ENCODE results near the gene TMEM117.
A peak's percentile ranks its signal among the peaks of the same experiment; 100 is the strongest.
"Not testable (repeated sequence)": the region's sequence is repeated elsewhere in the genome, so short reads cannot be mapped to it uniquely, and the experiment has no call there.

The TMEM117 gene

DNA sequence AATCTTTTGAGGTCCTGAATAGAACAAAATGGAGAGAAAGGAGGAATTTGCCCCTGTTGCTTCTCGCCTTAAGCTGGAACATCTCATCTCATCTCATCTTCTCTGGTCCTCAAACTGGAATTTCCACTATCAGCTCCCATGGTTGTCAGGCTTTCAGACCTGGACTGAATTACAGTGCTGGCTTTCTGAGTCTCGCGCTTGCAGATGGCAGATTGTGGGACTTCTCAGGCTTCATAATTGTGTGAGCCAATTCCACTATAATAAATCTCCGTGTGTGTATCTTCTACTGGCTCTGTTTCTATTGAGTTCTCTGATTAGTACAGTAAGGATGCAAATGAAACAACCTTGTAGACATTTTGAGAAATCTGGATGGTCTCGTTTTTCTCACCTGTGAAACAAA lies 199.0 kb downstream of the TMEM117 start:
- no peak overlapping the region for H3K4me3 ChIP-seq (replicated peaks in 1 of 2; ENCODE audit: low read depth in 2 of 2, low read length in 2 of 2)
- TF ChIP-seq, protein P1, sequence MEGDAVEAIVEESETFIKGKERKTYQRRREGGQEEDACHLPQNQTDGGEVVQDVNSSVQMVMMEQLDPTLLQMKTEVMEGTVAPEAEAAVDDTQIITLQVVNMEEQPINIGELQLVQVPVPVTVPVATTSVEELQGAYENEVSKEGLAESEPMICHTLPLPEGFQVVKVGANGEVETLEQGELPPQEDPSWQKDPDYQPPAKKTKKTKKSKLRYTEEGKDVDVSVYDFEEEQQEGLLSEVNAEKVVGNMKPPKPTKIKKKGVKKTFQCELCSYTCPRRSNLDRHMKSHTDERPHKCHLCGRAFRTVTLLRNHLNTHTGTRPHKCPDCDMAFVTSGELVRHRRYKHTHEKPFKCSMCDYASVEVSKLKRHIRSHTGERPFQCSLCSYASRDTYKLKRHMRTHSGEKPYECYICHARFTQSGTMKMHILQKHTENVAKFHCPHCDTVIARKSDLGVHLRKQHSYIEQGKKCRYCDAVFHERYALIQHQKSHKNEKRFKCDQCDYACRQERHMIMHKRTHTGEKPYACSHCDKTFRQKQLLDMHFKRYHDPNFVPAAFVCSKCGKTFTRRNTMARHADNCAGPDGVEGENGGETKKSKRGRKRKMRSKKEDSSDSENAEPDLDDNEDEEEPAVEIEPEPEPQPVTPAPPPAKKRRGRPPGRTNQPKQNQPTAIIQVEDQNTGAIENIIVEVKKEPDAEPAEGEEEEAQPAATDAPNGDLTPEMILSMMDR (IDR thresholded peaks at IDR 0.05; ENCODE audit: low read depth, low read length): no peak

DNA sequence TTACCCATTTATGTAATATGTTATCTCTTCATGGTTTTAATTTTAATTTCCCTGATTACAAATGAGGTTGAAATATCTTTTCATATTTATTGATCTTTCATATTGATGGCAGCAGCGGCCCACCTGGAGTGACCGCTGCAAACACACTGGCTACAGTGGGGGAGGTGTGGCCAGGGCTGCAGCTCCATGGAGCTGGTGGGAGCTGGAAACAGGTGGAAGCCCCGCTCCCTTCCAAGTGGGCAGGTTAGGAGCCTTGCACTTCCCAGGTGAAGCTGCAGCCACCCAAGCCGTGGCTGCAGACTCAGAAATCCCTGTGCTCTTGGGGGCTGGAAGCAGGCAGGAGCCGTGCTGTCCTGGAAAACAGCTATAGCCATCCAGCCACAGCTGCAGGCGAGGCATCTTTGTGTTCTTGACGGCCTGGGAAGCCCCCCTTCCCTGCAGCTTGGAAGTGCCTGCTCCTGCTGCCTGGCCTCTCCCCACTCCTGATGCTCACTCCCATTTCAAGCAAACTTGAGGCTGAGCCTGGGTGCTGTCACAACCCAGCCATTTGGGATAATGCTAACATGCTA lies 201.1 kb downstream of the TMEM117 start:
- TF ChIP-seq, protein P1 (IDR thresholded peaks at IDR 0.05; ENCODE audit: low read depth, low read length): no peak
- no peak overlapping the region for H3K4me3 ChIP-seq (replicated peaks in 1 of 2; ENCODE audit: low read depth in 2 of 2, low read length in 2 of 2)
- no peak for DNase-seq (ENCODE audit: low read depth in 2 of 2)

More for the DNA sequence above, 199.0 kb downstream of the TMEM117 start:
- no peak for DNase-seq (ENCODE audit: low read depth in 2 of 2)

DNA sequence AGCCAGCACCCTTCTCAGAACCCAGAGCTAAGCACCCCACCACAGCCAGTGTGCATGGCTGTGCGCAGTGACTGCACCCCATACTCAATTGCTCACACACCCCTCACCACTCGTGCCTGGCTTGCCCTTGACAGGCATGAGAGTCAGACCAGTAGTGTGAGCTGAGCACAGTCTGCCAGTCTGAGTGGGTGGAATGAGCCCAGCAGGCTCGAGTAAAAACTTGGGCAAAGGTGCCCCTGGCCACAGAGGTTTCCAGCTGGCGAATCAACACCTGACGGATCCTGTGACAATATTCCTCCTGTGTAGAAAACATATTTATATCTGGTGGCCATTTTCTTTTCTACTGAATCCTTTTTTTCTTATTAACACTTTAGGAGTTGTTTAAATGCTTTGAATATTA lies 202.5 kb downstream of the TMEM117 start:
- TF ChIP-seq, protein P1 (IDR thresholded peaks at IDR 0.05; ENCODE audit: low read depth, low read length): no peak
- no peak overlapping the region for H3K4me3 ChIP-seq (replicated peaks in 1 of 2; ENCODE audit: low read depth in 2 of 2, low read length in 2 of 2)
- DNase-seq (ENCODE audit: low read depth in 2 of 2): no peak

DNA sequence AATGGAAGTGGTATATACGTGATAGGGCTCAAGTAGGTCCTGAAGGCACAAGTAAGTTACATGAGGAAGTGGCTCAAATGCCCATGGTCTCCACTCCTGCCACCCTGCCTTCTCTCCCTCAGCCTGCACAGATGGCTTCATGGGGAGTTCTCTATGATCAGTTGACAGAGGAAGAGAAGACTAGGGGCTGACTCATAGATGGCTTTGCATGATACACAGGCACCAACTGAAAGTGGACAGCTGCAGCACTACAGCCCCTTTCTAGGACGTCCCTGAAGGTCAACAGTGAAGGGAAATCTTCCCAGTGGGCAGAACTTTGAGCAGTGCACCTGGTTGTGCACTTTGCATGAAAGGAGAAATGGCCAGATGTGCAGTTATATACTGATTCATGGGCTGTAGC lies 208.6 kb downstream of the TMEM117 start:
- H3K4me3 ChIP-seq (replicated peaks in 1 of 2; ENCODE audit: low read depth in 2 of 2, low read length in 2 of 2); DNase-seq (ENCODE audit: low read depth in 2 of 2): not testable (repeated sequence)

DNA sequence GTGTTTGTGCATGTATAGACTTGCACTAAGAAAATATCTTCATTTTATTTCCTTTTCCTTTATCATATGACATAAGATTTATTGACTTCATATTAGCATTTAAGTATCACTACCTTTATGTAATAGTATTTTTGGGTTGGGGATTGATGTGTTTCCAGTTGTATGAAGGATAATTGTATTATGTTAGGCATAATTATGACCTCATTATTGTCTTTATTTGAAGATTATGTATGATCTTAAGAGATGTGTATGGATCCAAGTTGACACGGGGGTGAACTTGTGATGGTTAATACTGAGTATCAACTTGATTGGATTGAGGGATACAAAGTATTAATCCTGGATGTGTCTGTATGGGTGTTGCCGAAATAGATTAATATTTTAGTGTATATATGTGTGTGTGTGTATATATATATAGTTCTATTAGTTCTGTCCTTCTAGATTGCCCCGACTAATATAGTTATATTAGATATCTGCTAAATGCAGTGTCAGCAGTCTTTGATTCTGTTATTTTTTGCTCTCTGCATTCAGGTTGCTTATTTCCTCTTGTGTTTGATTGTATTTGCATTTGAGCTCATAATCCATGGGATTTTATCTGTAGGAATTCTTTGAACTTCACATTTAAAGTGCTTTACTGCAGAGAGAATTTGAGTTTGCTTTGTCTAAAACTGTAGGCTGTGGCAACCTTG lies 211.0 kb downstream of the TMEM117 start:
- no peak overlapping the region for H3K4me3 ChIP-seq (replicated peaks in 1 of 2; ENCODE audit: low read depth in 2 of 2, low read length in 2 of 2)
- TF ChIP-seq, protein P1 (IDR thresholded peaks at IDR 0.05; ENCODE audit: low read depth, low read length): no peak
- no peak for DNase-seq (ENCODE audit: low read depth in 2 of 2)

DNA sequence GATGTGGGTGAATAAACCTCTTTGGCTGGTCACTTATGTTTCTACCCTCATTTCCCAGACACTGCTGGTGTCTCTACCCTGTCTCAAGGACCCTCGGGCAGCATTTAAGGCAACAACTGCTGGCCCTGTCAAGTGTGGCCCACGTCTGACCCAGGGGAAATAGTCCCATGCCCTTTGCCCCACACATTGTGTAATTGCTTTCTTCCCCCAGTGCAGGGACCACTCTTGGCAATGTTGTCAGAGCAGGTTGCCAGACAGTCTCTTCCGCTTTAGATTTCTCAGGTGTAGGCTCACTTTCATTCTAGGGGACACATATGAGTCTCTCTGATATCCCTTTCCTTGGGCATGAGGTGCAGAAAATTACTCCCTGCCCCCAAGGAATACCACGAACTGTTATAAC lies 216.7 kb downstream of the TMEM117 start:
- TF ChIP-seq, protein P1 (IDR thresholded peaks at IDR 0.05; ENCODE audit: low read depth, low read length): no peak
- DNase-seq (ENCODE audit: low read depth in 2 of 2): no peak
- no peak overlapping the region for H3K4me3 ChIP-seq (replicated peaks in 1 of 2; ENCODE audit: low read depth in 2 of 2, low read length in 2 of 2)

DNA sequence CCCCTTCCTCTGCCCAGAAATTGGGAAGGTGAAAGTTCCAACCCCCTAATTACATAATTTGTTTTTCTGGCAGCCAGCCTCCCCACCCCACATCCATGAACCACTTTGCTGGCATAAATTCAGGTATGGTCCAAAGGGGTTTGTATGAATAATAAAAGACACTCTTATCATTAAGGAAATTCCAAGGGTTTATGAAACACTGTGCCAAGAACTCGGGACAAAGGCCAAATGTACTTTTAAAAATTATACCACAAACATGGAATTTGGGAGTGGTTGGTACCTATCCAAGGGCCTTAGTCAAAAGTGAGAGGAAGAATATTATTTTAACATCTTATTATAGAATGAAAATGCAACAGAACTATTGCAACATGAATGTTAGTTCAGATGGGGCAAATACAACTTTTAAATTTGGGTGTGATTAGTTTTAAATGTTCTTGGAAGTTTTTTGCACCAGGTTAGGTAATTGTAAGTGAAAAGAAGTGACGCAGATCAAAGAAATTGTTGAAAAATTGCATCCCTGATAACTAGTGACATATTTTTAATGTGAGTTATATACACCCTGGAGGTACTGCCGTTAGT lies 217.8 kb downstream of the TMEM117 start:
- DNase-seq (ENCODE audit: low read depth in 2 of 2): peak; percentile 58 to 93
- no peak overlapping the region for H3K4me3 ChIP-seq (replicated peaks in 1 of 2; ENCODE audit: low read depth in 2 of 2, low read length in 2 of 2)
- TF ChIP-seq, protein P1 (IDR thresholded peaks at IDR 0.05; ENCODE audit: low read depth, low read length): no peak
